NCI-H2081 (cell line): Measurements from ENCODE around the gene SATB1.
A peak's percentile ranks its signal among the peaks of the same experiment; 100 is the strongest.

Source experiments
- DNase-seq, 2 experiments: peaks; one replicate each; lab custom pipeline; 2025; lab: John Stamatoyannopoulos, UW

Gene SATB1

GRCh38 chr3:18401300-18401961, 23.7 kb downstream of the SATB1 start:
- DNase-seq = no peak

- no peak for DNase-seq
Measured at GRCh38 chr3:18398448-18398847, 26.7 kb downstream of the SATB1 start.

- DNase-seq = no peak
Measured at GRCh38 chr3:18396428-18396827, 28.7 kb downstream of the SATB1 start.

GRCh38 chr3:18394384-18394995, 30.6 kb downstream of the SATB1 start:
- DNase-seq = no peak

- DNase-seq = no peak
Measured at GRCh38 chr3:18393906-18394305, 31.2 kb downstream of the SATB1 start.

- no peak for DNase-seq
Measured at GRCh38 chr3:18390024-18390660, 35.0 kb downstream of the SATB1 start.

- peak; percentile 7 to 34 for DNase-seq
Measured at GRCh38 chr3:18389108-18389733, 35.9 kb downstream of the SATB1 start.

GRCh38 chr3:18386274-18386890, 38.8 kb downstream of the SATB1 start:
- DNase-seq = no peak

- DNase-seq = no peak
Measured at GRCh38 chr3:18385706-18386105, 39.4 kb downstream of the SATB1 start.

- no peak for DNase-seq
Measured at GRCh38 chr3:18382760-18383369, 42.3 kb downstream of the SATB1 start.

GRCh38 chr3:18379647-18380046, 45.5 kb downstream of the SATB1 start:
- no peak for DNase-seq

- peak in 1 of 2 experiments; percentile 12 for DNase-seq
Measured at GRCh38 chr3:18378218-18378617, 46.9 kb downstream of the SATB1 start.

GRCh38 chr3:18376682-18377081, 48.5 kb downstream of the SATB1 start:
- peak in 1 of 2 experiments; percentile 16 for DNase-seq

GRCh38 chr3:18372786-18373405, 52.2 kb downstream of the SATB1 start:
- DNase-seq = no peak

GRCh38 chr3:18370672-18371071, 54.5 kb downstream of the SATB1 start:
- DNase-seq = peak; percentile 7 to 70

GRCh38 chr3:18369551-18370185, 55.5 kb downstream of the SATB1 start:
- peak; percentile 86 to 96 for DNase-seq

- DNase-seq = no peak
Measured at GRCh38 chr3:18366258-18366657, 58.9 kb downstream of the SATB1 start.

GRCh38 chr3:18363338-18363737, 61.8 kb downstream of the SATB1 start:
- DNase-seq = no peak

GRCh38 chr3:18357747-18358146, 67.4 kb downstream of the SATB1 start:
- no peak for DNase-seq

- DNase-seq = no peak
Measured at GRCh38 chr3:18355832-18356231, 69.3 kb downstream of the SATB1 start.

GRCh38 chr3:18354701-18355100, 70.4 kb downstream of the SATB1 start:
- DNase-seq = no peak
